LHCN-M2 (cell line): ENCODE data around the gene RAB43. TPM values are rescaled to one million over a fixed set of nuclear protein-coding genes. Genes with fewer than 3 reads are reported as not detected.
A peak's percentile ranks its signal among the peaks of the same experiment; 100 is the strongest.

ENCODE experiments used
- DNase-seq: peaks from one replicate; pipeline ENCODE4 v3.0.0-alpha.2; 2012; ENCODE audit warnings: low read depth
- total RNA-seq: library from RNA; depleted of rRNA; stranded (reverse); fragments of >200 nt; gene quantifications from 2 replicates; pipeline ENCODE4 v1.2.3, GENCODE V29; 2014; rRNA removed

RAB43 gene
- total RNA-seq, 1 experiment from 2014 or later, result 16.3 TPM

- DNase-seq, result peak; percentile 74
Observed at GRCh38 chr3:129039271-129040038, 82.1 kb downstream of the RAB43 start.

- DNase-seq, result no peak
Observed at GRCh38 chr3:129038121-129038855, 83.3 kb downstream of the RAB43 start.

Other genes starting within 250 kb of the RAB43 start
- gene ACAD9, start 242.2 kb downstream of the RAB43 start, total RNA-seq, result 50.1 and 51.6 TPM in 2 replicates
- not detected in 2 replicates for gene CFAP92, start 127.7 kb downstream of the RAB43 start, total RNA-seq
- gene EFCC1, start 120.5 kb downstream of the RAB43 start, total RNA-seq, result not detected in 2 replicates
- gene GP9, start 61.0 kb downstream of the RAB43 start, total RNA-seq, result not detected in 2 replicates
- gene ISY1, start 39.3 kb upstream of the RAB43 start, total RNA-seq, result 26.9 TPM in 2 replicates
- gene CNBP, start 62.1 kb upstream of the RAB43 start, total RNA-seq, result 370 and 371 TPM in 2 replicates
- gene COPG1, start 127.8 kb upstream of the RAB43 start, total RNA-seq, result 192 TPM in 2 replicates
- gene HMCES, start 157.1 kb upstream of the RAB43 start, total RNA-seq, result 10.8 and 15.8 TPM in 2 replicates